Measurements from ENCODE around the gene TSPAN8. TPM values are rescaled to one million over a fixed set of nuclear protein-coding genes. Genes with fewer than 3 reads are reported as not detected.

TSPAN8 gene
- total and polyA plus RNA-seq, 10 of the 15 experiments (the other 5 are each of a cell fraction or from before 2014, with no cell fraction given) = 0.16 to 0.49 TPM; not detected in 8

DNA sequence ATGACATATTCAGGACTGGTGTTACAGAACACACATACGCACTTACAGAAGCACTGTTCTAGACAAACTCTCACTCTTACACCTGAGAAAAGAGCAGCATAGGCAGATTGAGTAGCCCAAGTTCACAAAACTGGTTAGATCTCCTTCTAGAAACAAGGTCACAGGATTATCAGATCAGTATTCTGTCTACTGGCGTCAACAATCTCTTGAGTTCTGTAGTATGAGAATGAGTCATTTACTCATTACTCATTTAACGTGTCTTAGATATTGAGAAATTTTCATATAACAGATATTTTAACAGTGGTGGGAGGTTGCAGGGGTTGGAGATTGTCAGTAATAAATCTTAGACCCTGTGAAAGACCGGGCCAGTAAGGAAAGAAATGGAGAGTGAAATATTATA lies 2.8 kb upstream of the TSPAN8 start:
- ATAC-seq (no peak), FAIRE-seq (no peak), DNase-seq (ENCODE audit: low read depth, low spot score) (no peak)
- POLR2A ChIA-PET = no interaction called here
- Histone ChIP-seq H3K79me2 (ENCODE audit: control insufficient read depth, insufficient read depth, low read length) (no peaks in the 10 kb centered on the region), H2AFZ (ENCODE audit: control insufficient read depth, low read depth, low read length) (no peak overlapping the region), H3K4me1 (ENCODE audit: control insufficient read depth, insufficient read depth, low read length) (no peaks in the 10 kb centered on the region), H3K9ac (ENCODE audit: control insufficient read depth, insufficient read depth, low read length) (no peak overlapping the region), H3K27me3 (replicated peaks in 1 of 2; ENCODE audit: control insufficient read depth in 2 of 2, insufficient read depth in 2 of 2, low read length in 1 of 2) (no peaks in the 10 kb centered on the region), H4K20me1 (ENCODE audit: control insufficient read depth, insufficient read depth) (no peaks in the 10 kb centered on the region), H3K4me3 (no peak overlapping the region), H3K27ac (ENCODE audit: control insufficient read depth, insufficient read depth) (no peak overlapping the region), H3K36me3 (ENCODE audit: control insufficient read depth in 2 of 2, insufficient read depth in 2 of 2, low read length in 1 of 2) (no peaks in the 10 kb centered on the region), H3K4me2 (ENCODE audit: control insufficient read depth, insufficient read depth) (no peak overlapping the region), H3K9me3 (replicated peaks; ENCODE audit: control insufficient read depth, insufficient read depth, low read length) (no peaks in the 10 kb centered on the region; the same call in 2 of the 3 replicates)
- in situ Hi-C loops (cut with MboI) (no loop called here), intact Hi-C loops (cut with micrococcal nuclease; ENCODE audit: unreplicated experiment) (no loop called here)
- TF ChIP-seq ZNF274 (IDR thresholded peaks at IDR 0.05; ENCODE audit: insufficient read depth, insufficient read length) = no peak
- TF ChIP-seq ZBTB40 (IDR thresholded peaks at IDR 0.05; ENCODE audit: borderline replicate concordance) = no peak
- TF ChIP-seq HDAC6 (IDR thresholded peaks at IDR 0.05; ENCODE audit: unreplicated experiment) = no peak
- TF ChIP-seq ZSCAN29 (IDR thresholded peaks at IDR 0.05) = no peak
- TF ChIP-seq NFXL1 (IDR thresholded peaks at IDR 0.05; ENCODE audit: borderline replicate concordance) = no peak
- SMC1A ChIA-PET (ENCODE audit: uncharacterized antibody, unreplicated experiment) = no interaction called here
- RAD21 ChIA-PET (ENCODE audit: unreplicated experiment) = no interaction called here
- CTCF ChIA-PET = no interaction called here
- WGBS (ENCODE audit: insufficient coverage, insufficient replicate concordance, low lambda C conversion rate, missing lambda C conversion rate) = 0% methylated on average over 4 of the region's 4 CpGs
- no TSS peak for BruUV-seq (replicated peaks)
